ENCODE data around the gene NT5M.
A peak's percentile ranks its signal among the peaks of the same experiment; 100 is the strongest.

NT5M gene

GRCh38 chr17:17305281-17305801 is 2.2 kb downstream of the NT5M start:
- DNase-seq, result no peak
- H3K27ac ChIP-seq, result no peak overlapping the region
- in situ Hi-C loops (cut with HindIII; ENCODE audit: low pct_ligation_motif_present, low sequenced_read_pairs), result no loop called here
- TF ChIP-seq CTCF (IDR thresholded peaks at IDR 0.05; ENCODE audit: low read depth, low read length, missing control alignments), result no peak
- H3K36me3 ChIP-seq (replicated peaks), result no peaks in the 10 kb centered on the region
- H3K4me3 ChIP-seq (ENCODE audit: low read depth, low read length), result no peak overlapping the region
- no peaks in the 10 kb centered on the region for H3K27me3 ChIP-seq (replicated peaks)

GRCh38 chr17:17309356-17309755 is 6.2 kb downstream of the NT5M start:
- H3K4me3 ChIP-seq (ENCODE audit: low read depth, low read length), result no peak overlapping the region
- DNase-seq, result no peak
- TF ChIP-seq CTCF (IDR thresholded peaks at IDR 0.05; ENCODE audit: low read depth, low read length, missing control alignments), result no peak
- H3K36me3 ChIP-seq (replicated peaks), result no peaks in the 10 kb centered on the region
- no peaks in the 10 kb centered on the region for H3K27me3 ChIP-seq (replicated peaks)
- in situ Hi-C loops (cut with HindIII; ENCODE audit: low pct_ligation_motif_present, low sequenced_read_pairs), result no loop called here
- H3K27ac ChIP-seq, result no peak overlapping the region

- in situ Hi-C loops (cut with HindIII; ENCODE audit: low pct_ligation_motif_present, low sequenced_read_pairs), result no loop called here
- Histone ChIP-seq H3K4me3 (ENCODE audit: low read depth, low read length) (no peak overlapping the region), H3K27ac (no peak overlapping the region), H3K36me3 (replicated peaks) (no peaks in the 10 kb centered on the region), H3K27me3 (replicated peaks) (no peaks in the 10 kb centered on the region)
- no peak for DNase-seq
- peak; percentile 63 for TF ChIP-seq CTCF (IDR thresholded peaks at IDR 0.05; ENCODE audit: low read depth, low read length, missing control alignments)
Measured at GRCh38 chr17:17313350-17313991, 10.3 kb downstream of the NT5M start.

- in situ Hi-C loops (cut with HindIII; ENCODE audit: low pct_ligation_motif_present, low sequenced_read_pairs), result no loop called here
- no peak overlapping the region for H3K27ac ChIP-seq
- no peak for DNase-seq
- H3K4me3 ChIP-seq (ENCODE audit: low read depth, low read length), result no peak overlapping the region
- TF ChIP-seq CTCF (IDR thresholded peaks at IDR 0.05; ENCODE audit: low read depth, low read length, missing control alignments), result no peak
- no peaks in the 10 kb centered on the region for H3K36me3 ChIP-seq (replicated peaks)
- no peaks in the 10 kb centered on the region for H3K27me3 ChIP-seq (replicated peaks)
Measured at GRCh38 chr17:17314501-17315071, 11.4 kb downstream of the NT5M start.

- Histone ChIP-seq H3K27me3 (replicated peaks) (no peaks in the 10 kb centered on the region), H3K4me3 (ENCODE audit: low read depth, low read length) (no peak overlapping the region), H3K27ac (no peak overlapping the region), H3K36me3 (replicated peaks) (no peaks in the 10 kb centered on the region)
- in situ Hi-C loops (cut with HindIII; ENCODE audit: low pct_ligation_motif_present, low sequenced_read_pairs), result no loop called here
- DNase-seq, result no peak
- no peak for TF ChIP-seq CTCF (IDR thresholded peaks at IDR 0.05; ENCODE audit: low read depth, low read length, missing control alignments)
Measured at GRCh38 chr17:17315142-17315821, 12.1 kb downstream of the NT5M start.

Data from brain microvascular endothelial cell (primary cell).